C4-2B (cell line): ENCODE data around the gene SLC29A3.
A peak's percentile ranks its signal among the peaks of the same experiment; 100 is the strongest.

Experiments used
- H3K27ac ChIP-seq: fragments of 450-650 bp; 2 replicates; pipeline ENCODE4 v1.5.1; 2017
- ZFX ChIP-seq: fragments of 450-650 bp; IDR thresholded peaks from 2 replicates; pipeline ENCODE4 v1.6.1; 2017
- TF ChIP-seq, protein P1 (sequence below): fragments of 450-650 bp; conservative IDR thresholded peaks from 2 replicates; pipeline ENCODE4 v1.5.1; 2017; ENCODE audit warnings: mild to moderate bottlenecking

The SLC29A3 gene

DNA sequence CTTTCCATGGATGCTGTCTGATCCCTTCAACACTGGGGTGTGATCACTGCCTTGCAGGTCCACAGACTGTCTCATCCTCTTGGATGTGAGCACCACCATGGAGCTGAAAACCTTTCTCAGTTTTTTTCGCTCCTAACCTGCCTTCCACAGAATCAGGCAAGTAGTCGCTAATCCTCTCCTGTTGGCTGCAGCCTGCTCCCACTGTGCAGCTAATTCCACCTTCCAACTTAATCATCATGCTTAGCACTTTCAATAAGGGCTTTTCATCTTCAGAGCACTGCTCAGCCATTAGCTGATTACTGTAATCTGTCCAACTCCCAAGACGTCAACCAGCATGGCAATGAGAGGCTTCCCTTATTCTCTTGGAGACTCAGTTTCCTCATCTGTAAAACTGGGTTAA lies 62.6 kb downstream of the SLC29A3 start:
- H3K27ac ChIP-seq, result no peak overlapping the region
- TF ChIP-seq, protein P1, sequence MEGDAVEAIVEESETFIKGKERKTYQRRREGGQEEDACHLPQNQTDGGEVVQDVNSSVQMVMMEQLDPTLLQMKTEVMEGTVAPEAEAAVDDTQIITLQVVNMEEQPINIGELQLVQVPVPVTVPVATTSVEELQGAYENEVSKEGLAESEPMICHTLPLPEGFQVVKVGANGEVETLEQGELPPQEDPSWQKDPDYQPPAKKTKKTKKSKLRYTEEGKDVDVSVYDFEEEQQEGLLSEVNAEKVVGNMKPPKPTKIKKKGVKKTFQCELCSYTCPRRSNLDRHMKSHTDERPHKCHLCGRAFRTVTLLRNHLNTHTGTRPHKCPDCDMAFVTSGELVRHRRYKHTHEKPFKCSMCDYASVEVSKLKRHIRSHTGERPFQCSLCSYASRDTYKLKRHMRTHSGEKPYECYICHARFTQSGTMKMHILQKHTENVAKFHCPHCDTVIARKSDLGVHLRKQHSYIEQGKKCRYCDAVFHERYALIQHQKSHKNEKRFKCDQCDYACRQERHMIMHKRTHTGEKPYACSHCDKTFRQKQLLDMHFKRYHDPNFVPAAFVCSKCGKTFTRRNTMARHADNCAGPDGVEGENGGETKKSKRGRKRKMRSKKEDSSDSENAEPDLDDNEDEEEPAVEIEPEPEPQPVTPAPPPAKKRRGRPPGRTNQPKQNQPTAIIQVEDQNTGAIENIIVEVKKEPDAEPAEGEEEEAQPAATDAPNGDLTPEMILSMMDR, result no peak
- TF ChIP-seq ZFX, result no peak

DNA sequence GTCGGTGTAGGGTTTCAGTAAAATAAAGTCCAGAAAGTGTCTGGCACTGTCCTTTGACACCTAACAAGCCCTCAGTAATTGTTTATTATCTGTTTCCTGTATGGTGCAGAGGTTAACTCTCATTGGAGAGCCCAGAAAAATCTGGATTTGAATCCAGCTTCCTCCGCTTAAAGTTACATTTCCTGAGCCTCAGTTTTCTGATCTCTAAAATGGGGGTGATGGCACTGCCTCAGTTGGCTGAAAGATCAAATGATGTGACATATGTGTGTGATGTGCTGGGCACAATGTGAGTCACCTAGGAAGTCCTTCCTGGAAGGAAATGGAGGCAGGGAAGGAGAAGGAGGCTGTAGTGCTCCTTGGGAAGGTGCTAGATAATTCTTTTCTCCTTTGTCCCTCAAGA lies 63.0 kb downstream of the SLC29A3 start:
- no peak overlapping the region for H3K27ac ChIP-seq
- TF ChIP-seq, protein P1, result no peak
- no peak for TF ChIP-seq ZFX

DNA sequence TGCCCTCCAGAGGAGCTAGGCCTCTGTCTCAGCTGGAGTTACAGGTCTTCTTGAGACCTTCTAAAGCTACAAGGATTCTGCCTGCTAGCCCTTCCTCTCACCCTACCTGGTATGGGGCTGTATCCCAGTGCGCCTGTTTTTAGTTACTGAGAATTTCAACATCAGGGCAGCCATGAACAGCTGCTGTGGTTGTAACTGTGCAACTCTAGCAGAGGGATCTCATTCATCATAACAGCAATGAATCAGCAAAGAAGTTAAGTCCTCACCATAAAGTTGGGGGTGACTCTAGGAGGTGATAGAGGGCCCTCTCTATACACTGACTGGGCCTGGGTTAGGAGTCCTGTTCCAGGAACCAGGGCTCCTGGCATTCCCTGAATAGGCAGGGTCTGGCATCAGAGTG lies 63.7 kb downstream of the SLC29A3 start:
- no peak overlapping the region for H3K27ac ChIP-seq
- TF ChIP-seq, protein P1, result no peak
- TF ChIP-seq ZFX, result no peak

DNA sequence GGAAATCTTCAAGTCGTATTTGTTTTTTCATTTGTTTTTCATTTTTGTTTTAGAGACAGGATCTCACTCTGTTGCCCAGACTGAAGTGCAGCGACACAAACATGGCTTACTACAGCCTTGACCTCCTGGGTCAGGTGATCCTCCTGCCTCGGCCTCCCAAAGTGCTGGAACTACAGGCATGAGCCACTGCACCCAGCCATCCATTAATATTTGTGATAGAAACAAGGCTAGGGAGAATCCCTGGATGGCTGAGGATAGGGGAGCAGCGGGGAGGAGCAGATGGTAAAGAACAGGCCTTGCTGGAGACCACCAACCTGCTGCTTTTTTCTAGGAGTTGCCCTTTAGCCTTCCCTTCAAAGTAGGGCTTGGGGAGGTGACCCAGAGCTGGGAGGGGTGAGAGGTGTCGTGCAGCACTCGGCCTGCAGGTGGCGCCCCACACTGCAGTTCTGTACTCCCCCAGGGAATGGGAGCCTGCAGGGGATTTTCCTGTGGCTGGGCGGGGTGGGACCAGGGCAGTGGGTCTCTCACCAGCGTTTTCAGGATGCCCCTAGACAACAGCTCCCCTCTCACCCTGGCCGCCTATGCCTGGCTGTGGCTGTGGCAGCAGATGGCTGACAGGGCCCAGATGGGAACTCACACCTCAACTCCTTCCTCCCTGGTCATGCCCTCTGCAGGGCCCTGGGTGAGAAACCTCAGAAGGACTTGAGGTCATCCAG lies 65.1 kb downstream of the SLC29A3 start:
- no peak overlapping the region for H3K27ac ChIP-seq
- TF ChIP-seq ZFX, result no peak
- TF ChIP-seq, protein P1, result peak; percentile 97

DNA sequence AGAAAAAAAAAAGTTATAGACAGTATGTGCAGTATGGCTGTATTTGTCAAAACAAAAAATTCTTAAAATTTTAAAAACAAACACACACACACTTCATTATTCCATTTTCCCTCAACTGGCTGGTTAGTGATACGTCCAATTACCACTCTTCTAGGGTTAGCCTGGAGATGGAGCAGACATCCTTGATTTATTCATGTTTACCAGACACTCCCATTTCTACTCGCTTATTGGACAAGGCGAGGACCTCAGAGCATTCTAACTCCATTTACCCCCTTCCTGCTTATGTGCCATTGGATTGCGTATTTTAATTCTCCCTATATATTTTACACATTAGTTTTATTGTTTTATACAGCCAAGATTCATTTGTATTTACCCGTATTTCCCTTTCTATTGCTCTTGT lies 69.1 kb downstream of the SLC29A3 start:
- TF ChIP-seq, protein P1, result no peak
- no peak for TF ChIP-seq ZFX
- no peak overlapping the region for H3K27ac ChIP-seq

DNA sequence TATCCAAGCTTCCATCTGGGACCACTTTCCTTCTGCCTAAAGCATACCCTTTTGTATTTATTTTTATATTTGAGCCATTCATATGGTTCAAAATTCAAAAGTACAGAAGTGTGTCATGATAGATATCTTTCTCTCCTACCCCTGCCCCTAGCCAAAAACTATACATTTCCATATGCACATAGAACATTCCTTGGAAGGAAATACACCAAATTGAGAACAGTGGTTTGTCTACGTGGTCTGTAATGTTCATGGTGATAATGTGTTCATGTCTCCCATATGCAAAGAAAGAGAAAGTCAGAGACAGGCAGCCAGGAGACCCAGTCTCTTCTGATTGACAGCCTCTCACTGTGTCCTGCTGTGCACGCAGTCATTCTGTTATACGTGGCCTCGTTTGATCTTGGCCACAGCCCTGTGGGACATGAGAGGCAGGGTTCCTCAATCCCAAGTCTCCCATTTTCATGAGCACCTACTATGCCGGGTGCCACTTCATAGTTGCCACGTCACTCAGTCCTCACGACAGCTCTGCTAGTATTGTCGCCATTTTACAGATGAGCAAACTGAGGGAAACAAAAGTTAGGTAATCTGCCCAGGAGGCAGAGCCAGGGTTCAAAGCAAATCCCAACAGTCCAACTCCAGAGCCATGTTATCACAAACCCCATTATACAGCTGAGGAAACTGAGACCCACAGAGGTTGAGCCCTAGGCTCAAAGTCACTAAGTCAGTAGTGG lies 69.7 kb downstream of the SLC29A3 start:
- no peak for TF ChIP-seq ZFX
- TF ChIP-seq, protein P1, result no peak
- H3K27ac ChIP-seq, result no peak overlapping the region

DNA sequence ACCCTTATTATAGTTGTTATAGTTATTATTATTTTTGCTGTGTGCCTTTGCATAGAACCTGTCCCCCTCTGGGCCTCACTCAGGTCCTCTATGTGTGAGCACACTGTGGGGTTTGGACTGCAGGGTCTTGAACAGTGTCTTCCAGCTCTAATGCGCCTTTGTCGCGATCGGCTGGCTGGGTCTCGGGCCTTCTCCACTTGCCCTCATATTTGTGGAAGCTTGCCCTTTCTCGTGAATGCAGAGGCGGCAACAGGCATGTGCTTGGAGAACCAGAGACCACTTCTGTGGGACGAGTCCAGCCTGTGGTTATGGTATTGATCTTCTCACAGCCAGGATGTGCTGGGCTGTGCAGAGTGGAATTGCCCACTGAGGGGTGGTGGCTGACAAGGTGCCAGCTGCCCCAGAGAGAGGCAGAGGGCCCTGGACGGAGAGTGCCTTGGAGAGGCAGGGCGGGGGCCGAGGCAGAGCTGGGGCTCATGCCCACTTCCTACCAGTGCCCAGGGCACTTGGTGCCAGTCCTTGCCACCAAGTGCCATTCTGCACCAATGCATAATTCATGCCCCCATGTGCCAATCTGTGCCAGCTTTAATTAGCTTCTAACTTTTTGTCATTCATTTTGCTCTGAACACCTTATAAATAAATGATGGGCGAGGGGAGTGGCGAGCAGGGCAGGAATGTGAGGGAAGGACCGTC lies 70.9 kb downstream of the SLC29A3 start:
- no peak overlapping the region for H3K27ac ChIP-seq
- TF ChIP-seq, protein P1, result no peak
- no peak for TF ChIP-seq ZFX
